Left ventricle myocardium inferior (tissue), 1 donor: ENCODE data around the gene PLEKHA6. TPM values are rescaled to one million over a fixed set of nuclear protein-coding genes. Genes with fewer than 3 reads are reported as not detected.

Experiments used
- DNase-seq: peaks from one replicate; pipeline ENCODE4 v3.0.0-alpha.2; 2020
- H3K27ac ChIP-seq: fragments of 200-600 bp; replicated peaks from 2 replicates; pipeline ENCODE4 v1.8.0; 2021
- H3K27me3 ChIP-seq: fragments of 200-600 bp; 2 replicates; pipeline ENCODE4 v1.8.0; 2021; ENCODE audit warnings: low read depth
- H3K36me3 ChIP-seq: fragments of 200-600 bp; 2 replicates; pipeline ENCODE4 v1.8.0; 2021
- H3K4me1 ChIP-seq: fragments of 200-600 bp; 2 replicates; pipeline ENCODE4 v1.8.0; 2021
- H3K4me3 ChIP-seq: fragments of 200-600 bp; 2 replicates; pipeline ENCODE4 v1.8.0; 2021; ENCODE audit warnings: mild to moderate bottlenecking, moderate library complexity
- H3K9me3 ChIP-seq: fragments of 200-600 bp; replicated peaks from 2 replicates; pipeline ENCODE4 v1.8.0; 2021
- CTCF ChIP-seq: fragments of 200-600 bp; IDR thresholded peaks from 2 replicates; pipeline ENCODE4 v1.8.0; 2021; ENCODE audit warnings: antibody characterized with exemption, mild to moderate bottlenecking, borderline replicate concordance
- intact Hi-C: fragments of 100-400 bp; cut with micrococcal nuclease; formaldehyde crosslinking; loops from one replicate; pipeline ENCODE4 v1.11.0; 2022
- total RNA-seq: library from RNA; stranded (reverse); fragmentation: NEBNext Ultra II Directional; extraction: Animal tissue kit (Norgen Biotek cat#: 25700); gene quantifications from one replicate; pipeline ENCODE4 v1.2.1, GENCODE V29; 2021
- donor health status: DM: no; HTN: yes; CAD: no; lungs with severe emphysema.

Gene PLEKHA6
- total RNA-seq, 1 donor from 2014 or later: 28.8 TPM

GRCh38 chr1:204263254-204263910 is 96.3 kb downstream of the PLEKHA6 start:
- Histone ChIP-seq H3K4me1 (peaks cover 46% of the 10 kb centered on the region), H3K27me3 (no peaks in the 10 kb centered on the region), H3K36me3 (peaks cover 47% of the 10 kb centered on the region), H3K4me3 (no peak overlapping the region), H3K9me3 (no peaks in the 10 kb centered on the region), H3K27ac (peak overlapping the region; percentile 28)
- intact Hi-C loops: no loop called here
- no peak for DNase-seq
- TF ChIP-seq CTCF: no peak

DNA sequence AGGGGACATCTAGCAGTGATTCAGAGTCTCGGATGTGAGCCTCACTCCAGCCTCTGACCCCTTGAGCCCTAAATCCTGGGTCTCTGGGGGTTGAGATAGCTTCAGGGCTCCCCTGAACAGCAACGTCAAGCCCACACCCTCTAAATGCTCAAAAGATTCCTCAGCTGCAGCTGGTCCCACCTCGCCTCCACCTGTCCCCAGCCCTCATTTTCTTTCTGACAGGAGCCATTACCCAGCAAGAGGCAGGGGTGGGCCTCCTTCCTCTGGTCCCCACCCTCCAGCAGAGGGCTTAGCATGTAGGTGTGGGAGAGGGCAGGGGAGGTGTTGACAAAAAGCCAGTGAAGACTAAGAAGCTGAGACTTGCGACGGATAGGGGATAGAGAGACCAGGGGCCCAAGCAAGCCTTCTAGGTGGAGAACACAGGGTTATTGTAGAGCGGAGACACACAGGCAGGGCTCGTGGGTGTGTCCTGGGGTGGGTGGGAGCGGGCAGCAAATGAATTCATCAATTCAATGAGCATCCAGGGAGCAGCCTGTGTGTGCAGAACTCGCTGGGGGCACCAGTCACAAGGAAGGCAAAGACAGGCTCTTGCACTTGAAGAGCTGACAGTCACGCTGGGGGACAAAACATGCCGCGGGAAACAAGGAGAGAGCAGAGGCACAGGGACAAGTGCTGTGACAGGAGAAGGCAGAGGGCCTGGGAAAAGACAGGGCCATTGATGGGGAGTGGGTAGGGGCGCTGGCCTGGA is 97.0 kb downstream of the PLEKHA6 start:
- Histone ChIP-seq H3K36me3 (peaks cover 40% of the 10 kb centered on the region), H3K4me1 (peaks cover 46% of the 10 kb centered on the region), H3K27ac (peak overlapping the region; percentile 28), H3K9me3 (no peaks in the 10 kb centered on the region), H3K27me3 (no peaks in the 10 kb centered on the region), H3K4me3 (no peak overlapping the region)
- intact Hi-C loops: no loop called here
- DNase-seq: peak; percentile 5
- no peak for TF ChIP-seq CTCF

GRCh38 chr1:204261746-204262505 is 97.8 kb downstream of the PLEKHA6 start:
- Histone ChIP-seq H3K9me3 (no peaks in the 10 kb centered on the region), H3K27ac (no peak overlapping the region), H3K27me3 (no peaks in the 10 kb centered on the region), H3K4me1 (peaks cover 41% of the 10 kb centered on the region), H3K36me3 (peaks cover 41% of the 10 kb centered on the region), H3K4me3 (no peak overlapping the region)
- no peak for DNase-seq
- TF ChIP-seq CTCF: no peak
- intact Hi-C loops: no loop called here

DNA sequence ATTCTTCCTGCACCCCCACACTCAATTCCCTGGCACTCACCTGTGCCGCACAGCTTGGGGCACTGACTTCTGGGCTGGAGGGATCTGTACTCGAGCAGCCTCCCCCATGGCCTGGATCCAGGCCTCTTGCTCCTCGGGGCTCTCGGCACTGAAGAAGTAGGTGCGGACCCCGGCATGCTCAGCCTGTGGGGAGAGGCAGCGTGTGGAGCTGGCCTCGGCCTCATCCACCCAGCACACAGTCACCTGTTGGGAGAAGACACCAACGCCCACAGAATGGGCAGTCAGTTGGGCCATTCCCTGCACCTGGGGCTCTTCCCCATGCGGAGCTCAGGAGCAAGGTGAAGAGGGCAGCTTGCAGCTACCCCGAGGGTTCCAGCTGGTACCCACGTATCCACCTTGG is 98.5 kb downstream of the PLEKHA6 start:
- Histone ChIP-seq H3K27ac (no peak overlapping the region), H3K4me3 (no peak overlapping the region), H3K27me3 (no peaks in the 10 kb centered on the region), H3K4me1 (peaks cover 35% of the 10 kb centered on the region), H3K9me3 (no peaks in the 10 kb centered on the region), H3K36me3 (peaks cover 37% of the 10 kb centered on the region)
- DNase-seq: no peak
- intact Hi-C loops: no loop called here
- no peak for TF ChIP-seq CTCF

DNA sequence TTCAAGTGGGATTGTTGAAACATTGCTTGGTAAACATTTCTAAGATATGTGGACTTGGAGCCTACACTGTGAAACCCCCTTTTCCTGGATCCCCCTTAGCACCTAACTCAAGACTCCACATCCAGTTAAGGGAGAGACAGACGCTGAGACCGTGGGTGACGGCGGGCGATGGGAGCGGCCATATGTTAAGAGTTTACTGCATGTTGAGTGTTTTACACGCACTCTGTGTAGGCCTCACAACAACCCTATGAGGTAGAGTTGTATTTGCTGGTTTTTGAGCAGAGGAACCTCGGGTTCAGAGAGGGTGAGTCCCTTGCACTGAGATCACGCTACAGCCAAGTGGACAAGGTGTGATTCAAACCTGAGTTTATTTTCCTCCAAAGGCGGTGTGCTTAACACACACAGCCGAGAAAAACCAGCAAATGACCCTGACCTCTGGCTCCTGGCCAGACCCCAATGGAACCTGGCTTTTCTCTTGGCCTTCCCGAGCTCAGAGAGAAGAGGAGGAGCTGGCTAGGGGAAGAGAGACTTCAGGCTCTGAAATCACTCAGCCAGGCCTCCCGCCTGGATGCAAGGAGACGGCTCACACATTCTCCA is 99.0 kb downstream of the PLEKHA6 start:
- no peak for DNase-seq
- Histone ChIP-seq H3K27ac (no peak overlapping the region), H3K9me3 (no peaks in the 10 kb centered on the region), H3K36me3 (peaks cover 37% of the 10 kb centered on the region), H3K27me3 (no peaks in the 10 kb centered on the region), H3K4me3 (no peak overlapping the region), H3K4me1 (peaks cover 30% of the 10 kb centered on the region)
- TF ChIP-seq CTCF: no peak
- intact Hi-C loops: no loop called here
